Stomach (tissue), 9 donors: ENCODE data around the gene TENM4. TPM values are rescaled to one million over a fixed set of nuclear protein-coding genes. Genes with fewer than 3 reads are reported as not detected.

Experiments used
- DNase-seq, 2 donors: peaks; one replicate each; pipeline versions ENCODE4 v3.0.0 to v3.0.0-alpha.2; 2013 to 2019
- H3K27ac ChIP-seq, 5 donors: fragments of 200-600 bp in 4 of 5; sonication (generic) in 4 of 5; one replicate each; pipeline ENCODE4 v1.5.1; 2013 to 2019; ENCODE audit warnings: mild to moderate bottlenecking in 1 of 5, moderate library complexity in 1 of 5
- H3K27me3 ChIP-seq, 3 donors: fragments of 200-600 bp; sonication (generic); one replicate each; pipeline ENCODE4 v1.5.1; 2017 to 2019; ENCODE audit warnings: mixed run types in 1 of 3
- H3K36me3 ChIP-seq, 4 donors: fragments of 200-600 bp; sonication (generic); 1 replicate in 3 of 4; 2 replicates in 1 of 4; pipeline ENCODE4 v1.5.1; 2016 to 2019
- H3K4me1 ChIP-seq, 4 donors: fragments of 200-600 bp; sonication (generic); one replicate each; pipeline ENCODE4 v1.5.1; 2016 to 2019
- H3K4me3 ChIP-seq, 4 donors: fragments of 200-600 bp; sonication (generic) in 3 of 4; one replicate each; pipeline ENCODE4 v1.5.1; 2016 to 2019; ENCODE audit warnings: mild to moderate bottlenecking in 1 of 4
- H3K9me3 ChIP-seq, 4 donors: fragments of 200-600 bp; sonication (generic); one replicate each; pipeline ENCODE4 v1.5.1; 2016 to 2019
- EP300 ChIP-seq: sonication (generic); formaldehyde crosslinking; IDR thresholded peaks from one replicate; pipeline ENCODE4 v1.6.1; 2017; ENCODE audit warnings: antibody characterized with exemption
- POLR2A ChIP-seq, 4 donors: fragments of 450-650 bp; IDR thresholded peaks; one replicate each; pipeline ENCODE4 v1.6.1; 2016; ENCODE audit warnings: antibody characterized with exemption in 4 of 4, control low read depth in 2 of 4, mild to moderate bottlenecking in 1 of 4, moderate library complexity in 1 of 4
- POLR2AphosphoS5 ChIP-seq, 3 donors: sonication (generic); formaldehyde crosslinking; IDR thresholded peaks; one replicate each; pipeline ENCODE4 v1.6.1; 2016; ENCODE audit warnings: antibody characterized with exemption in 3 of 3
- WGBS, 5 donors: extraction: QIAGEN DNeasy Blood & Tissue Kit in 3 of 5; methylation state at CpG; one replicate each; pipeline versions ENCODE4 v1.1.5 to v1.1.7; 2013 to 2018; 5-methylcytosine and 5-hydroxymethylcytosine counted together
- intact Hi-C: fragments of 100-400 bp; cut with DNase I; formaldehyde crosslinking; loops from one replicate; pipeline ENCODE4 v1.15.1; 2023; ENCODE audit warnings: low total_unique reads
- polyA plus RNA-seq, 3 donors: library from polyadenylated mRNA; stranded (reverse); fragments of 200-250 nt; gene quantifications; one replicate each; pipeline ENCODE4 v1.2.3, GENCODE V29; 2013
- total RNA-seq, 5 donors: library from RNA; depleted of rRNA; stranded (reverse); fragments of >200 nt; gene quantifications; one replicate each; pipeline versions ENCODE4 v1.1.0 to v1.2.3, GENCODE V29; 2014 to 2016
- TF ChIP-seq, protein P1 (sequence below), 7 experiments: fragments of 450-650 bp in 4 of 7; fragments of 200-600 bp in 3 of 7; sonication (generic) in 3 of 7; IDR thresholded peaks; one replicate each; pipeline ENCODE4 v1.5.1; 2016 to 2019; ENCODE audit warnings: antibody characterized with exemption in 7 of 7, control low read depth in 2 of 7, mild to moderate bottlenecking in 1 of 7
- donor health status: healthy with polysubstance abuse.
- donor health status: Bipolar disorder and iron deficiency.
- donor health status: healthy.

The TENM4 gene
- total and polyA plus RNA-seq, 8 donors, result 0.06 to 13.2 (median 0.87) TPM; not detected in 1

DNA sequence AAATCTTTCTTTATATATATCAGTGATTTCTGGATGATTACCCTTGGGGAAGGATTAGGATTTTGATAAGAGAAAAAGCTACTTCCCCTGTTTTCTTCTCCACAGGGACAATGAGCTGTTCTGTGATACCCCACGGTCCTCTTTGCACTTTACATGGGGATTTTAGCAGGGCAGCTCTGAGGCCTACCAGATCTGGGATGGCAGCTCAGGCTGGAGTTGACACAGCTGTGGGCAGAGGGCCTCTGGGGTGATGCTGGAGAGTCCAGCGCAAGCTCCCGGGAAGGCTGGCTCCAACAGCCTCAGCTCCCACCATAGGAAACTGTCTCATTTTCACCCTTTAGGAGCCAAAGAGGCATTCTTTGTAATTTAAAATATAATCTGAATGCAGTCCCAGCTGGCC, 482.4 kb downstream of the TENM4 start:
- no peaks in the 10 kb centered on the region for H3K9me3 ChIP-seq
- no peaks in the 10 kb centered on the region for H3K36me3 ChIP-seq
- peaks cover 0 to 13% (median 4%) of the 10 kb centered on the region in 4 donors for H3K4me1 ChIP-seq
- TF ChIP-seq, protein P1, sequence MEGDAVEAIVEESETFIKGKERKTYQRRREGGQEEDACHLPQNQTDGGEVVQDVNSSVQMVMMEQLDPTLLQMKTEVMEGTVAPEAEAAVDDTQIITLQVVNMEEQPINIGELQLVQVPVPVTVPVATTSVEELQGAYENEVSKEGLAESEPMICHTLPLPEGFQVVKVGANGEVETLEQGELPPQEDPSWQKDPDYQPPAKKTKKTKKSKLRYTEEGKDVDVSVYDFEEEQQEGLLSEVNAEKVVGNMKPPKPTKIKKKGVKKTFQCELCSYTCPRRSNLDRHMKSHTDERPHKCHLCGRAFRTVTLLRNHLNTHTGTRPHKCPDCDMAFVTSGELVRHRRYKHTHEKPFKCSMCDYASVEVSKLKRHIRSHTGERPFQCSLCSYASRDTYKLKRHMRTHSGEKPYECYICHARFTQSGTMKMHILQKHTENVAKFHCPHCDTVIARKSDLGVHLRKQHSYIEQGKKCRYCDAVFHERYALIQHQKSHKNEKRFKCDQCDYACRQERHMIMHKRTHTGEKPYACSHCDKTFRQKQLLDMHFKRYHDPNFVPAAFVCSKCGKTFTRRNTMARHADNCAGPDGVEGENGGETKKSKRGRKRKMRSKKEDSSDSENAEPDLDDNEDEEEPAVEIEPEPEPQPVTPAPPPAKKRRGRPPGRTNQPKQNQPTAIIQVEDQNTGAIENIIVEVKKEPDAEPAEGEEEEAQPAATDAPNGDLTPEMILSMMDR (IDR thresholded peaks at IDR 0.05), result no peak
- TF ChIP-seq POLR2AphosphoS5 (IDR thresholded peaks at IDR 0.05) (no peak), POLR2A (IDR thresholded peaks at IDR 0.05) (no peak), EP300 (no peak)
- no peak overlapping the region for H3K4me3 ChIP-seq
- intact Hi-C loops, result no loop called here
- H3K27me3 ChIP-seq, result peaks cover 0 to 20% (median 13%) of the 10 kb centered on the region in 3 donors
- WGBS, 5 donors, result 79 to 90% (median 89%) methylated on average over 3 of the region's 3 CpGs
- DNase-seq, result no peak
- H3K27ac ChIP-seq, result no peak overlapping the region

DNA sequence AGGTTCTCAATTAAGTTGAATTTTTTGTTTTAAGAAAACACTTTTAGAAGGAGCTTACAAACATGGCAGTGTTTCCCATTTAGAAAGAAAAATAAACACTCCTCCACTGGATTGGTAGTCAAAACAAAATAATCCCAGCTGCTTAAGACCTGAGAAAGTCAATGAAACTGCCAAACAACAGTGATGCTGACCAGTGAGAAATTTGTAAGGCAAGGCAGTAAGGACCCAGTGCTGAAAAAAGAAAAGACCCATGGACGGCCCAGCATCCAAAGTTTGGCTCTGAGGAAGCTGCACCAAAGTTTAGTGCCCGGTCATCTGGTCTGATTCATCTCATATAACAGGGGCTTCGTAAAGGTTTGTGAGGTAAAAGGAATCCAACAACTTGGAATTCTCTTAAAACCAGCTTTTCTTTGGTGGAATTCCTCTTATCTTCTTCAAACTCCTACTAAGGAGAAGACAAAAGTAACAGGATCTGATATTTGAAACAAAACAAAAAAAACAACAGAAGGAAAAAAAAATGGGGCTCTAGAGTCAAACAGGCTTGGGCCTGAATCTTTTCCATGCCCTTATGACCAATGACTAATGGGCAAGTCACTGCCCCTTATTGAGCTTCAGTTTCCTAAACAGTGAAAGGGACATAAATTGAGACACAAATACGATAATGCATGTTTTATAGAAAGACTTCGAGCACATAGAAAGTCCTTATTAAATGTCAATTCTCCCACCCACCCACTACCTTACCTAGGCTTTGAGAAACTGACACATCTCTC, 483.2 kb downstream of the TENM4 start:
- TF ChIP-seq, protein P1 (IDR thresholded peaks at IDR 0.05), result no peak
- TF ChIP-seq EP300 (no peak), POLR2A (IDR thresholded peaks at IDR 0.05) (no peak), POLR2AphosphoS5 (IDR thresholded peaks at IDR 0.05) (no peak)
- intact Hi-C loops, result no loop called here
- DNase-seq, result no peak
- Histone ChIP-seq H3K27ac (no peak overlapping the region), H3K4me3 (no peak overlapping the region), H3K36me3 (no peaks in the 10 kb centered on the region), H3K9me3 (no peaks in the 10 kb centered on the region), H3K27me3 (peaks cover 0 to 20% (median 13%) of the 10 kb centered on the region in 3 donors), H3K4me1 (peaks cover 0 to 13% (median 4%) of the 10 kb centered on the region in 4 donors)
- WGBS, 5 donors, result 66 to 80% (median 72%) methylated on average over 5 of the region's 5 CpGs

DNA sequence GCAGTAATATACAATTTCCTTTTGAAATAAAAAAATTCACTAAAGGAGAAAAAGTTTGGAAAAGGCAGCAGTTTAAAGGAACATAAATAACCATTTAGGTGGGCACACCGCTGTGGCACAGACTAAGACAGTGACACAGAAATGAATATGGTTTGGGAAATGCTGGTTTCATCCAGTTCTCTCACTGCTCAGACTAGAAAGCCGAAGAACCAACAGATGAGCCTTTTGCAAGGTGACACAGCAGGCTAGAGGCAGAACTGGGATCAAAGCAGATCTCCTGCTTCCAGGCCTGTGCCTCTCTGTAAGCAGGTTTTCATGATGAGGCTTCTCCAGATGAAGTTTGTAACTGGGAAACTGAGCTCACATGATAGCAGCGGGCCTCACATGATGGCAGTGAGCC, 486.1 kb downstream of the TENM4 start:
- WGBS, 5 donors, result 89 to 97% (median 91%) methylated on average over 3 of the region's 3 CpGs
- DNase-seq, result no peak
- no peak overlapping the region for H3K27ac ChIP-seq
- peaks cover 0 to 4% (median 0%) of the 10 kb centered on the region in 3 donors for H3K27me3 ChIP-seq
- H3K4me1 ChIP-seq, result no peaks in the 10 kb centered on the region
- no peak overlapping the region for H3K4me3 ChIP-seq
- intact Hi-C loops, result no loop called here
- TF ChIP-seq, protein P1 (IDR thresholded peaks at IDR 0.05), result no peak
- TF ChIP-seq EP300 (no peak), POLR2AphosphoS5 (IDR thresholded peaks at IDR 0.05) (no peak), POLR2A (IDR thresholded peaks at IDR 0.05) (no peak)
- no peaks in the 10 kb centered on the region for H3K36me3 ChIP-seq
- H3K9me3 ChIP-seq, result no peaks in the 10 kb centered on the region

DNA sequence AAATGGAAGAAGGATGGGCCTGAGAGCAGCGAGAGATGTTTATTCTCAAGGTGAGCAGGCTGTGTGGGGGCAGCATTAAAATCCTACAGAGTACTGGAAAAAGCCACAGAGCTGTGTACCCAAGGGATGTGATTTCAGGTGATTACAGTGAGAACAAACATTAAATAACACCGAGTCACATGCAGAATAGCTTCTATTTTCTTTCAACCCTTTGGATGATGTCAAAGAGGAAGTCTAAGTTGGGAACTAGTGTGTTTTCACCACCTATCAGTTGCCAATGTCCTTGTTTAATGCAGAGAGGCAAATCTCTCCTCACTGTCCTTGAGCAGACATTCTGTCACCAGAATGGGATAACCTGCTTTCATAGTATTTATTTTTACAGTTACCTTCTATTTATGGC, 486.6 kb downstream of the TENM4 start:
- no peak overlapping the region for H3K27ac ChIP-seq
- TF ChIP-seq, protein P1 (IDR thresholded peaks at IDR 0.05), result no peak
- TF ChIP-seq POLR2A (IDR thresholded peaks at IDR 0.05) (no peak), EP300 (no peak), POLR2AphosphoS5 (IDR thresholded peaks at IDR 0.05) (no peak)
- intact Hi-C loops, result no loop called here
- no peak for DNase-seq
- WGBS, 5 donors, result 20 to 43% (median 42%) methylated on average over 2 of the region's 2 CpGs
- H3K9me3 ChIP-seq, result no peaks in the 10 kb centered on the region
- peaks cover 0 to 3% (median 0%) of the 10 kb centered on the region in 3 donors for H3K27me3 ChIP-seq
- H3K4me1 ChIP-seq, result no peaks in the 10 kb centered on the region
- no peak overlapping the region for H3K4me3 ChIP-seq
- no peaks in the 10 kb centered on the region for H3K36me3 ChIP-seq
